DMS79 treated with DMSO at 0.1 percent for 48 hours (cell line): ENCODE data around the gene SEMA3A.

Experiments used
- DNase-seq: peaks from one replicate; lab custom pipeline; 2025; lab: John Stamatoyannopoulos, UW

The SEMA3A gene

GRCh38 chr7:84195295-84196060, 889 bp upstream of the SEMA3A start:
- DNase-seq = no peak

DNA sequence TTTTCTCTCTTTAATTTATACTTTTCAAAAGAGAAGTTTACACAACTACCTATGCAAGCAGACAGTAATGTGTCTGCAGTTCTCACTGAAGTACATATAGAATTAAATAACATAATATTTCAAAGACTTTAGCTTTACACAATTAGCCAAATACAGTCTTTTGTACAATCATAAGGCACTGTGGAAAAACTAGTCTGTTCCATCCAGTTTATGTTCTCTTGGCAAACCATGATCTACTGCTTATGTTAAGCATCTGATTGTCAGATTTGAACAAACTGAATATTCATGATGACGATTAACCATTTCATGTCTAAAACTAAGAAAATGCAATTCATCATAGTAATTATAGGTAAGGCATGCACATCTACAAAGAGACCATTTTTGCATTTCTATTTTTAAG, 842 bp downstream of the SEMA3A start:
- no peak for DNase-seq

DNA sequence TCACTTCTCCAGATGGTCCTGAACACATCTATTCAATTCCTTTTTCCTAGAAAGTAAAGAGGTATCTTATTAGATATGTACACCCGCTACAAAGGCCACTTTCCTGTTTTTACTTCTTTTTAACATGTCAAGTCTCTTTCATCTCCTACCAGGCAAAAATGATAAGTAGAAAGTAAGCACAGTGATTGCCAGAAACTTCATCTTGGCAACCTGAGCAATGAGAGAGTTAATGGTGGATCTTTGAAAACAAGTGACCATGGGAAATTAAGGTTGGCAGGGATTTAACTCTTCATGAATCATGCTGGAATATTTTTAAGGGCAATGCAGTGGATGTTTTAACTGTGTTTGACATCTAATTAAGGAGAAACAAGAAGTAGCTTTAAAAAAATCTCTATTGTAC, 2.7 kb downstream of the SEMA3A start:
- no peak for DNase-seq

GRCh38 chr7:84191261-84191660, 3.3 kb downstream of the SEMA3A start:
- DNase-seq = no peak

DNA sequence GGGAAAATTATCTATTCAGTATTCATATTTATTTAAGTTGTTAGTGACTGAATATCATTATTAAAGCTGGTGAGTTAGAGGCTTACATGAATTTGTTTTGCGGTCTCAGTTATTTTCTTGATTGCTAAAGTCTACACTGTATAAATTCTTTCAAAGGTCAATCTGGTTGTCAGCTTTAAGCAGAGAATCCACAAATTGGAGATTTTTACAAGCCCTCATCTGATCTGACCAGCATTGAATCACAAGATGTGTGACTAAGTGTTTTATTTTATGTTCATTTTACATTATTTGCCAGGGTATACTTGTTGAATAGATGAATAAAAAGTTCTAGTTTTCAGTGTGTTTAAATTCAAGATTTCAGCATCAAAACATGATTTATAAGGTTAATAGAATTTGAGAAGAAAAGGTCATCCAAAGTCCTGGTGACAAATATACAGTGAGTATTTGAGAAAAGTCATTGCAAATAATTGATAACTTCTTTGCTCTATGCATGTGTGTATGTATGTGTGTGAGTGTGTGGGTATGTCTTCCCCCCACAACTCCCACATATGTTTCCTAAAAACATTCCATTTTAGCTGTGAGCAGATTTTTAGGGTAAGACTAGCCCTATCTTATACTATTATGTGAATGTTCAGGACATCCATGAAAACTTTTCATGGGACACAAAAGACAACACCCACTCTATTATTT, 4.4 kb downstream of the SEMA3A start:
- no peak for DNase-seq

DNA sequence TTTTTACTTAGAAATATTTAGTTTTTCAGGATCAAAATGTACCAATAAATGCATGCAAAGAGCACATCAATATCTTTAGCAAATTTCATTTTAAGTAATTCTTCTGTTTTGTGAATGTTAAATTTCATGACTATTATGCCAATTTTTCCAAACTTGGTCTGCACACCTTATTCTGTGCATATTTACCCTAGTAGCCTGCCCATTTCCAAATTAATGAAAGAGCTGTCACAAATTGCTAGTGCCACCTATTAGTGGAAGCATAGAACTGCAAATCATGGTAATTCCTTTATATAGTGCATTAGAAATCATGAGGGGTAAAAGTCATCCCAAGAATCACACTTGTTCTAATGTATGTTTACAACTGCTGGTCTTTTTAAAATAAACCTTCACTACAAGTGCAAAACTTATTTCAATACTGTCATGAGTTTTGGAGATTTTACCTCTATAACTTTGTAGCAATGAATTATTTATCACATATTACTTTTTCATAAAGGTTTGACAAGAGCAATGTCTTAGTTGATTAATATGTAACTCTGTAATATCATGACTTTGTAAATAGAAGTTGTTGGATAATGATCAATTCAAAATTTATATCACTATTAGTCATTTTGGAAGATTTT, 5.7 kb downstream of the SEMA3A start:
- DNase-seq = no peak

- no peak for DNase-seq
These were observed 6.6 kb downstream of the SEMA3A start for GRCh38 chr7:84187813-84188510.

GRCh38 chr7:84187087-84187805, 7.3 kb downstream of the SEMA3A start:
- DNase-seq = no peak

- no peak for DNase-seq
These were observed 10.8 kb downstream of the SEMA3A start for GRCh38 chr7:84183741-84184140.

DNA sequence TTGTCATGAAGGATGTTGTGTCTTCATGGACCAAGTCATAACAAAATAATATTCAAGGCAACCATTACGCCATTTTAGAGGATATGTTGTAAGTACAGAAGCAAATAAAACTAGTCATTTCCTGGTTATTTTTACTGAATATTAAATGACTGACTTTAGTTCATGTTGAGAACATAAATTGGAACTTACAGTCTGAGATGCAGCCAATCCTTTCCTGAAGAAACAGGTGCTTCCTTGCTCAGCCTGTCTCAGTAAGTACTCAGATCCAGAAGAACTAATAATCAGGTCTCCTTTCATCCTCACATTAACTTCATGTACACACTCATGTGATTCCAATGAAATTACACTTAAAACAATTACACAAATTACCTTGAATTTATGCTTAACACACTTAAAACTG, 12.3 kb downstream of the SEMA3A start:
- no peak for DNase-seq

DNA sequence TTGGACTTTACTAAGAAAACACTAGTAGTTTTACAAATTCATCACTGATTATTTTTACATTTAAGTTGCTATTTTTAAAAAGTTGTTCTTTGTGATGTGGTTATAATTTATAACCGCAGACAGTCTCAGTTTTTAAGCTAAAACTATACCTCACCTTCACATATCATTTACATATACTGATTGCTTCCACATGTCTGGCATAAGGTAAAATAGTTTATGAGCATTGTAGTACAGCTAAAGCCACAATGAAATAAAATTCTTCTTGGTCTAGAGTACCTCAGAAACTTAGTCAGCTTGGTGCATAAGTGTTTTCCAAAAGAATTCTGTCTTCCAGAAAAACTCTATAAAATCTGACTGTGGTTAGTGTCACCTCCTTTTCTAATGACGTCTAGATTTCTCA, 13.0 kb downstream of the SEMA3A start:
- DNase-seq = no peak

GRCh38 chr7:84177758-84178412, 16.7 kb downstream of the SEMA3A start:
- no peak for DNase-seq

GRCh38 chr7:84176716-84177115, 17.9 kb downstream of the SEMA3A start:
- DNase-seq = no peak

GRCh38 chr7:84175461-84175860, 19.1 kb downstream of the SEMA3A start:
- no peak for DNase-seq

- no peak for DNase-seq
These were observed 23.9 kb downstream of the SEMA3A start for GRCh38 chr7:84170646-84171045.

DNA sequence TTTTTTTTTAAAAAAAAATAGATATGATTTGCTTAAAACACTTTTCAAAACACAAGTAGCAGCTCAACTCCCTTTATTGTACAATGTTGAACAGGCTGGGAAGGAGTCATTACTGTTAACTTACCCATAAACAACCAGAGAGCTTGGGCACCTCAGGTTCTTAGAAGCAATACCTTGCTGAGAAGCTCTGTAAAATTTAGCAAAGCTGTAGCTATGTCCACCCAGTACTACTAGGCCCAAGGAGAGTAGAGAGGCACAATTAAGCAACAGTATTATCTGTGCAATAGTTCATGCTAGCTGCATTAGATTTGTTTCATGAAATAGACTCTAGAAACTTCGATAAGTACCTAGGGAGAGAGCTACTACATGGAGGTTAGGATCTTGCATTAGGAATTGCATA, 32.0 kb downstream of the SEMA3A start:
- no peak for DNase-seq

- no peak for DNase-seq
These were observed 32.5 kb downstream of the SEMA3A start for GRCh38 chr7:84162125-84162524.

GRCh38 chr7:84161398-84161797, 33.2 kb downstream of the SEMA3A start:
- DNase-seq = no peak

GRCh38 chr7:84159435-84159834, 35.2 kb downstream of the SEMA3A start:
- peak; percentile 73 for DNase-seq

GRCh38 chr7:84157171-84157570, 37.4 kb downstream of the SEMA3A start:
- no peak for DNase-seq

GRCh38 chr7:84154991-84155781, 39.4 kb downstream of the SEMA3A start:
- no peak for DNase-seq
